Glutamatergic neuron (in vitro differentiated cells): Measurements from ENCODE around the gene OCLN. TPM values are rescaled to one million over a fixed set of nuclear protein-coding genes. Genes with fewer than 3 reads are reported as not detected.

Experiments used
- DNase-seq: peaks from one replicate; pipeline ENCODE4 v3.0.0; 2022
- H3K27ac Mint-ChIP-seq: one replicate; pipeline ENCODE4 v1.8.0; 2020; ENCODE audit warnings: mild to moderate bottlenecking, mixed read lengths, inconsistent platforms; ENCODE audit not compliant: unreplicated experiment
- H3K27me3 Mint-ChIP-seq: one replicate; pipeline ENCODE4 v1.8.0; 2020; ENCODE audit warnings: mild to moderate bottlenecking, moderate library complexity, mixed read lengths, inconsistent platforms; ENCODE audit not compliant: unreplicated experiment
- H3K36me3 Mint-ChIP-seq: one replicate; pipeline ENCODE4 v1.8.0; 2020; ENCODE audit warnings: mild to moderate bottlenecking, mixed read lengths, inconsistent platforms; ENCODE audit not compliant: unreplicated experiment
- H3K4me1 Mint-ChIP-seq: one replicate; pipeline ENCODE4 v1.8.0; 2020; ENCODE audit warnings: mild to moderate bottlenecking, low read depth, mixed read lengths, inconsistent platforms; ENCODE audit not compliant: unreplicated experiment
- H3K4me3 Mint-ChIP-seq: one replicate; pipeline ENCODE4 v1.8.0; 2020; ENCODE audit warnings: mild to moderate bottlenecking, mixed read lengths, inconsistent platforms; ENCODE audit not compliant: unreplicated experiment
- H3K9me3 Mint-ChIP-seq: one replicate; pipeline ENCODE4 v1.8.0; 2020; ENCODE audit warnings: mild to moderate bottlenecking, moderate library complexity, mixed read lengths, inconsistent platforms; ENCODE audit not compliant: unreplicated experiment
- CTCF ChIP-seq: fragments of 200-600 bp; sonication (generic); IDR thresholded peaks from one replicate; pipeline ENCODE4 v1.5.0; 2021; ENCODE audit not compliant: partially characterized antibody, unreplicated experiment
- total RNA-seq: library from RNA; stranded (reverse); fragmentation: NEBNext Ultra II Directional; extraction: Animal tissue kit (Norgen Biotek cat#: 25700); gene quantifications from one replicate; pipeline ENCODE4 v1.2.1, GENCODE V29; 2021; ENCODE audit not compliant: unreplicated experiment

Gene OCLN
- total RNA-seq, 1 donor from 2014 or later: 4.3 TPM

GRCh38 chr5:69492923-69493395, 369 bp downstream of the OCLN start:
- Mint-ChIP-seq H3K27me3 (peaks cover 7% of the 10 kb centered on the region), H3K36me3 (no peaks in the 10 kb centered on the region), H3K4me3 (peak overlapping the region; percentile 86), H3K4me1 (no peaks in the 10 kb centered on the region), H3K9me3 (peaks cover 5% of the 10 kb centered on the region), H3K27ac (no peak overlapping the region)
- TF ChIP-seq CTCF: no peak
- peak; percentile 44 for DNase-seq

- no peaks in the 10 kb centered on the region for H3K4me1 Mint-ChIP-seq
- no peaks in the 10 kb centered on the region for H3K36me3 Mint-ChIP-seq
- H3K4me3 Mint-ChIP-seq: peak overlapping the region; percentile 86
- H3K27ac Mint-ChIP-seq: no peak overlapping the region
- peaks cover 5% of the 10 kb centered on the region for H3K9me3 Mint-ChIP-seq
- TF ChIP-seq CTCF: no peak
- H3K27me3 Mint-ChIP-seq: peaks cover 7% of the 10 kb centered on the region
- DNase-seq: peak; percentile 42
These were observed 975 bp downstream of the OCLN start for GRCh38 chr5:69493396-69494133.

- peaks cover 7% of the 10 kb centered on the region for H3K27me3 Mint-ChIP-seq
- no peak for TF ChIP-seq CTCF
- peak overlapping the region; percentile 6 for H3K4me3 Mint-ChIP-seq
- no peak overlapping the region for H3K27ac Mint-ChIP-seq
- no peak for DNase-seq
- no peaks in the 10 kb centered on the region for H3K4me1 Mint-ChIP-seq
- no peaks in the 10 kb centered on the region for H3K36me3 Mint-ChIP-seq
- H3K9me3 Mint-ChIP-seq: peaks cover 5% of the 10 kb centered on the region
These were observed 1.9 kb downstream of the OCLN start for GRCh38 chr5:69494452-69494851.

- TF ChIP-seq CTCF: no peak
- Mint-ChIP-seq H3K36me3 (no peaks in the 10 kb centered on the region), H3K27ac (no peak overlapping the region), H3K4me1 (no peaks in the 10 kb centered on the region), H3K27me3 (peaks cover 5% of the 10 kb centered on the region), H3K9me3 (peaks cover 3% of the 10 kb centered on the region), H3K4me3 (no peak overlapping the region)
- DNase-seq: no peak
These were observed 4.5 kb downstream of the OCLN start for GRCh38 chr5:69497006-69497520.

- no peak for TF ChIP-seq CTCF
- H3K27me3 Mint-ChIP-seq: peaks cover 4% of the 10 kb centered on the region
- no peak overlapping the region for H3K4me3 Mint-ChIP-seq
- no peak overlapping the region for H3K27ac Mint-ChIP-seq
- no peaks in the 10 kb centered on the region for H3K36me3 Mint-ChIP-seq
- H3K9me3 Mint-ChIP-seq: peaks cover 2% of the 10 kb centered on the region
- no peaks in the 10 kb centered on the region for H3K4me1 Mint-ChIP-seq
- DNase-seq: no peak
These were observed 5.8 kb downstream of the OCLN start for GRCh38 chr5:69498384-69498783.
